GM03348 (cell line): ENCODE data around the gene STAT4.

Source experiments
- DNase-seq: peaks from one replicate; pipeline ENCODE4 v3.0.0; 2012; ENCODE audit warnings: low spot score

STAT4 gene

DNA sequence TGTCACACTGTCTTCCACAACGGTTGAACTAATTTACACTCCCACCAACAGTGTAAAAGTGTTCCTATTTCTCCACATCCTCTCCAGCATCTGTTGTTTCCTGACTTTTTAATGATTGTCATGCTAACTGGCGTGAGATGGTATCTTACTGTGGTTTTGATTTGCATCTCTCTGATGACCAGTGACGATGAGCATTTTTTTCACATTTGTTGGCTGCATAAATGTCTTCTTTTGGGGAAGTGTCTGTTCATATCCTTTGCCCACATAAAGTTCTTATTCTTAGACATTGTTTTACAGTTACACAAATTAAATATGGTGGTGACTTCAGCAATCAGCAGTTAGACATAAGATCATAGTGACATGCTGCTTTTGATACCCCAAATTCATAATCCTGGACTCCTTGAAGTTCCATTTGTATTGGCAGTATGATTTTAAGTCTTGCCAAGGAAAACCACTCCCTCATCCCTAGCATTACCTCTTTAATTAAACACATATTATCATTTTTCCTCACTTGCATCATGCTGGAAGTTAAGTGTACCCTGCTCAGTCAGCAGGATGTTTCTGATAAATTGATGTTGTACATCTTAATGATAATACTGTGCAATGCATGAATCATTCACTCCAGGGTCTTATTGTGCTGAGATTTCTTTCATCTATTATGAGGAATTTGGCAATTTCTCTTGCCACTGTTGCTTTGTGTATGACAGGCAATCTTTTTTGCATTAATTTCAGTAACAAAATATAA is 69.2 kb downstream of the STAT4 start:
- DNase-seq = peak; percentile 8

DNA sequence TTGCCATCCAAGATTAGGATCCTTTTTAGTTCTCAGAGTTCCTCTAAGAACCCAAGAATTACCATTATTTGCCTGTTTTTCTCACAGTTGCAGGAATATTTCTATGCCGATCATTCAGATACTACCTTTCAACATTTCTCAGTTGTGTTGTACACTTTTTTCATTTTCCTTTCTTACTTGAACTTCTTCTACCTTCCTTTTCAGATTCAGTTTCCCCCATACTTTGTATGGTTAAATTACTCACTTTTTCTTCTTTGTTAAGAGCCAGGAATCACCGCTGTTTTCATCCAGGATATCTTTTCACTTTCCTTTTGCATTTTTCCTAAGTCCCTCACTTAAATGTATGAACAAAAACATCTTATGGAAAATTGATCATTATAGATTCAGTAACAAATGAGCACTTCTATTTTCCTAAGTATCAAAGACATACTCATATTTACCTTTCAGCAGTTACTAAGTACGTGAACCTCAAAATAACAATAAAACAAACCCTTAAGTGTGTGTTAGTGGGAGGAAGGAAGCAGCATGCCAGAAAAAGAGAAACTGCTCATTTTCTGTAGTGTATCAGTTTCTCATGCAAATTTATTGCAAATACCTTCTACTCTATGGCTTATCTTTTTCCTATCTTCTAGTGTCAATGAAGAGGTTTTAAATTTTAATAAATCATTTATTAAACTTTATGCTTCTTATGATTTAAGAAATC is 72.5 kb downstream of the STAT4 start:
- DNase-seq = no peak

DNA sequence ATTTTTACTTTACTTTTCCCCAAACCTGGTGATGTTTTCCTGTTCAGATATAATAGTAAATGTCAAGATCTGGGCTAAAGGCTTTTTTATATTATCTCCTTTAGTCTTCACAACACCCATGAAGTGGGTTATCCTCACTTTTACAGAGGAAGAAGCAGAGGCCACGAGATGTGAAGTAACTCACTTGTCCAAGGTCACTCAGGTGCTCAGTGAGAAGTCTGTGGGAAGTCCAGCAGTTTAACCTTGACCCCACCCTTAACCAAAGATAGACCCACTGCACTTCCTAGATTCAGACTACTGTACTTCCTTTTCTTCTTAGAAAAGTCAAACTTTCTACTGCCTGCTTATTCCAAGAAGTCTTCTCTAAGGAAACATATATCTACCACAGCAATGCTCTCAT is 80.5 kb downstream of the STAT4 start:
- DNase-seq = no peak

DNA sequence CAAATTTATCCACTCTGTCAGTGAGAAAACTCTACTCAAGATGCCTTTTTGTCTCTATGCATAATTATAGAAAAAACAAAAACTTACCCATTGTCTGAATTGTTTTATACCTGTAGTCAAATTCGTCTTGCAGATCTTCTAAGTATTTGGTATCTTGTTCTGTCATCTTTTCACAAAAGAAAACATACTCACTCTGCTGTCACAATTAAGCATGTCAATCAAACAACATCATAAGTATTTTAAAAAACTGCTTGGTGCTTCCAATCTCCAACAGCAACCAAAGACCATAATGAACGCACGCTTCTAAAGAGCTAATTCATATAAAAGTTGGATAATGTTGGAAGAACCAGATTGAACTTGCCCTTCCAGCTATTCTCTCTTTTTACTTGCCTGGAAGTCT is 81.2 kb downstream of the STAT4 start:
- no peak for DNase-seq

DNA sequence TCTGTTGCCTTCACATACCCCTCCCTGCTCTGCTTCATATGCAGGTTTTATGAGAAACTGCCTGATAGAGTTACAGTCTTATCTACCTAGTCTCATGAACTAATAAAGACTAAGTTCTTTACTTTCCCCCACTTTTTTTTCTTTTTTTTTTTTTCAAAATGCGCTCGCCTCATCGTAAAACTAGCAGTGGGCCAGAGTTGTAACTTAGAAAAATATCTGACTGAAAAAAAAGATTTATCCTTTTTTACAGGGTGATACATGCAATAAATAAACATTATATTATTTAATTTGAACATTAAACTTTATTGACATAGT is 83.9 kb downstream of the STAT4 start:
- no peak for DNase-seq

GRCh38 chr2:191066197-191066918 is 84.4 kb downstream of the STAT4 start:
- no peak for DNase-seq

- DNase-seq = no peak
These were observed 85.0 kb downstream of the STAT4 start for GRCh38 chr2:191065785-191066184.

DNA sequence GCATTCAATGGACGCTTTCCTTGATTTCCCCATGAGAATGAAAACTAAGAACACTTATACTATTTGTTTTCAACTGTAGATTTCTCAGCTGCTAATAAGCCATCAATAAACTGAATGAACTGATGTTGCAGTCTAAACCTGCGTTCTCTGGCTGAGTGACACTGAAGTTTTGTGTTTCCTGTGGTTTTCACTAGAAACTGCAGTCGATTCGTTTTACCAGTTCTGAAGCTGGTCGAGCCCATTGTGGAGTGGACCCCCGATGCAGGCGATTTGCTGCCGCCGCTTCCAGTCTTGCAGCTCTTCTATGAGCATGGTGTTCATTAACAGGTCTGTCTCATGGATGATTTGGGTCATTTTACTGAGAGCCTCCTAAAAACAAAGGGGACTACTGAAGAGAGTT is 86.2 kb downstream of the STAT4 start:
- no peak for DNase-seq

GRCh38 chr2:191063584-191063983 is 87.2 kb downstream of the STAT4 start:
- no peak for DNase-seq

DNA sequence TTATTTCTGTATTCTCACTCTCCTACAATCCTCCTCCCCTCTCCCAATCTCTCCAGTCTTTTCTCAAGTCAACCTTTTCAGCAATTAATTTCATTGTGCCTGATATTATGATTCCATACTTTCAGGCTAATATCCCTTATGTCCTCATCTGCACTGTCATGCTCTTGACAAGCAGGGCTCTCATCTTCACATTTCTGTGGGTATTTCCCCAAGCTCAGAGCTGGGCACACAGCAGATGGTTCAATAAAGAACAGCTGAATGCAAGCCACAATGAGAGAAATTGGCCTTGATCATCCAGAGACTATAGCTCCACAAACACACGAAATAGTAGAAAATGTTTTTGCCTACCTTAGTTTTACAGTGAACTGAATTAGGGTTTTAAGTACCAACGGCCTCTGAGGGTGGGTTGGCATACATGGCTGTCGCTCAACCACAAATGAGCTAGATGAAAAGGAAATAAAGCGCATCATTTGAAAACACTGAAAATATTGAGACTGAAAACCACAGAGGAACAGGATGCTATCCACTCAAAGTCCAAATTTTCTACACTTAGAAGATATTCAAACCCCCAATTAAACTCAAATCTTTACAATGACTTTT is 89.3 kb downstream of the STAT4 start:
- no peak for DNase-seq

DNA sequence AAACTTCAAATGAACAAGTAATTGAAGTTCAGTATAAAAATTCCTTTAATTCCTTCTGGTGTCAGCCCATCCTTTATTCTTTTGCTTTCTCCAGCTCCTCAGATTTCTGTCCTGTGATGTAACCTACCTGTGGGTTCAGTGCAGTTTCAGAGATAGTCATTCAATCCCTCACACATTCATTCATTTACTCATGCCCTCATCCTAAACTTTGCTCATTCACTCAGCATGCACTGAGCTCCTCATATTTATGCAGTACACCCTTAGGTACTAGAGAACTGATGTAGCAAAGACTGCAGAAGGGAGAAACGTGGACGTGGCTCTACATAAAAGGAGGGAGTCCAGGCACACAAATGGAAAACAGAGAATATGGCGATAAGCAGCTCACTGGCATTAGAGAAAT is 91.5 kb downstream of the STAT4 start:
- no peak for DNase-seq

DNA sequence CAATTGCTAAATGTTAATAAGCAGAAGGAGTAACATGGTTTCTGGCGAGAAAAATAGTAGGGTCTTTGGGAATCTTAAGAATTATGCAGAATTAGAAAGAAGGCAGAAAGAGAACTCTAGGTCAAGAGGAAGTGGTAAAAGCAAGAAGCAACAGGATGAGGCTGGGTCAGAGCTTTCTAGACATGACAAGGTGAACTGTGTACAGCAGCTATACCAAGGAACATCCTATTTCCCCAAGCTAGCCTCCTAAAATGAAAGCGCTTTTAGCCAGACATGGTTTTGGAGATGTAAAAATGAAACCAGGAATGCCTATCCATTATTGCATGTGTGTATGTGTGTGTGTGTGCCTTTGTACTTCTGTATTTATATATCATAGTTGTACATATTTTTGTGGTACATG is 94.6 kb downstream of the STAT4 start:
- no peak for DNase-seq

- no peak for DNase-seq
These were observed 97.5 kb downstream of the STAT4 start for GRCh38 chr2:191053256-191053655.

- peak; percentile 45 for DNase-seq
These were observed 98.7 kb downstream of the STAT4 start for GRCh38 chr2:191051825-191052778.

DNA sequence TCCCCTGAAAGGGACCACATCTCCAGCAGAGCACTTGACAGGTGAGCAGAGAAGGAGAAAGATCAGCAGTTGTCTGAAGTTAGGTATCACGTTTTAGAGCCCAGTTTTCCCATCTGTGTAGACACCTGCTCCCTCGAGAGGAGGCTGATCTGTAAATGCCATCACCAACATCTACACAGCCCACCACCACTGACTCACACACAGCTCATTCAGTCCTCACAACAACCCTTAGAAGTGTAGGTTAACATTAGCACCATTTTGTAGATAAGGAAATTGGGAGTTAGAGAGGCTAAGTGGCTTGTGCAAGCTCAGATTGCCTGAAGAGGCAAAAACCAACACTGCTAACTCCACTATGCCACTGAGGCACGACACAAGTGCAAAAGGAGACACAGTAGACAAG is 99.6 kb downstream of the STAT4 start:
- no peak for DNase-seq

GRCh38 chr2:191050640-191050987 is 100.2 kb downstream of the STAT4 start:
- peak; percentile 72 for DNase-seq

DNA sequence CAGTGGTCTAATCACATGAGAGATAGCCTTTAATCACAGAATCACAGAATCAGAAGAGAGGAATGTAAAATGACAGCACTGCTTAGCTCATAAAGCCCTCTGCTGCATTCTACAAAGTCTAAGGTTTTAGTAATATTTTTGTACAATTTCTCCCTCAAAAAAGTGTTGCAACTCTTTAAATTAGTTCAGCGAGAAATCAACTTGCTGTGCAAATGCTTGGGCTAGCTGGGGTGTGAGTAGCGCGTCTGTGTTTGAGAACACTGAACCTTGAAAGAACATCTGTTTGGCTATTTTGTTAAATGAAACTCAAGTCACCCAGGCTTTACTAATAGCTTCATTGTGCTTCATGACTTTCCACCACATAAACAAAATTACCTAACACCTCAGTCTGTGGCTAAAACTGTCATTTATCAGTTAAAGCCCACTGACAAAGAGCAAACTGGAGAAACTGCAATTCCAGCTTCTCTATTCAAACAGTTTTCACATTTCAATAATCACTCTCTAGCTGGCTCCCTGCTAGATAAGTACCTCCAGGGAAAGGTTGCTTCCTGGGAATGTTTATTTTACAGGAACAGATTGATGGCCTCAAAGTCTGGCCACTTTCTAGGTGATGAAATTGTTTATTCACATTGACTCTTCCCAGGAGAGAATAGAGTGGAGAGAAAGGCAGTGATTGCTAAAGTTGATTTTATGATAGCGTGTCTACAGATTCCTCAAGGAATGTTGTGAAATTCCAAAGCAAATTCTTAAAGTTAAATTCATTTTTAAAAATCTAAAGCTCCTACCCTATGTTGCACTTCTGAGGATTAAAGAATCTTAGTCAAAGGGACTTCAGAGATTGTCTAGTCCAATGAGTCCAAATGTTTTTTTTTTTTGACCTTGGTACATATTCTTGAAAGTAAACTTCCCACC is 100.8 kb downstream of the STAT4 start:
- peak; percentile 55 for DNase-seq

GRCh38 chr2:191048073-191048472 is 102.7 kb downstream of the STAT4 start:
- DNase-seq = no peak

DNA sequence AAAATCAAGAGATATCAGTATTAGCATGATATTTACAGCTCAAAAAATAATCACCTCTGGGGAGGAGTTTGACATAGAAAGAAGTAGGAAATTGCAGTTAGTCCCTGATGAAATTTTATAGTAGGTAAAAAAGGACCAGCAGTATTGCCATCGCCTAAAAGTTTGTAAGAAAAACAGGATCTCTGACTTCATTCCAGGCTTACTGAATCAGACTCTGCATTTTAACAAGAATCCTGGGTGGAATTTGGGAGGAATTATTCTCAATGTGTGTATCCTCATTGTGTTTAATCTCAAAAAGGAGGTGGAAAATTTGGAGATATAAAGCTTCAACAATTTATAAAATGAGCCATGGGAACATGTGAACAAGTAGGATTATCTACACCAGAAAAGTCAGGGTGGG is 105.7 kb downstream of the STAT4 start:
- DNase-seq = peak; percentile 29

- DNase-seq = no peak
These were observed 107.4 kb downstream of the STAT4 start for GRCh38 chr2:191043438-191043837.
